A673 (cell line): ENCODE measurements around the gene CLMP.

Source experiments
- CTCF ChIP-seq: fragments of 300-800, 200-600 bp; sonication (generic); conservative IDR thresholded peaks from 2 replicates; pipeline ENCODE4 v1.5.1; 2017; ENCODE audit warnings: low read depth, mild to moderate bottlenecking, antibody characterized with exemption, low read length, moderate library complexity, mixed read lengths
- EZH2 ChIP-seq: fragments of 200-600 bp; sonication (generic); IDR thresholded peaks from 2 replicates; pipeline ENCODE4 v1.6.1; 2017; ENCODE audit warnings: borderline replicate concordance, low read depth, mild to moderate bottlenecking, mixed read lengths, antibody characterized with exemption, low read length; ENCODE audit not compliant: poor library complexity, severe bottlenecking

- TF ChIP-seq CTCF, result no peak
- no peak for TF ChIP-seq EZH2
Observed at GRCh38 chr11:123221096-123221561, 26.1 kb upstream of the CLMP start.
